Glomerular visceral epithelial cell (primary cell): ENCODE data around the gene COL15A1.

Source experiments
- DNase-seq: peaks from one replicate; pipeline ENCODE4 v3.0.0-alpha.2; 2016; ENCODE audit errors: extremely low spot score

The COL15A1 gene

DNA sequence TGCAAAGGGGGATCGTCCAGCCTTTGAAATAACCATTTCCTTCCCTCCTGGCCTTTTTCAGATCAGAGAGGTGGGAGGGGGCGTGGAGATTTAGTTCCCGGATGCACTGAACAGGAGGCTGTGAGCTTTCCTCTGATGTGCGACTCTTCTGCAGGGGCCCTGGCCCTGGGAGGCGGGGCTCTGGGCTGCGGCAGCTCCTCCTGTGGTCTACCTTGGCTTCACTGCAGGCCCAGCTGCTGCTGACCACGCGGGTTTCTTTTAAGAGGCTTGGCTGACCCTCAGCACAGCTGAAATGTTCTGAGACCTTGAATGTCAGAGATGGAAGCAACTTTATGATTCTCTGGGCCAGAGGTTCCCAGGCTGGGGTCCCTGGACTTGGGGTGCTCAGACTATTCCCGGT is 27.0 kb upstream of the COL15A1 start:
- DNase-seq, result no peak

DNA sequence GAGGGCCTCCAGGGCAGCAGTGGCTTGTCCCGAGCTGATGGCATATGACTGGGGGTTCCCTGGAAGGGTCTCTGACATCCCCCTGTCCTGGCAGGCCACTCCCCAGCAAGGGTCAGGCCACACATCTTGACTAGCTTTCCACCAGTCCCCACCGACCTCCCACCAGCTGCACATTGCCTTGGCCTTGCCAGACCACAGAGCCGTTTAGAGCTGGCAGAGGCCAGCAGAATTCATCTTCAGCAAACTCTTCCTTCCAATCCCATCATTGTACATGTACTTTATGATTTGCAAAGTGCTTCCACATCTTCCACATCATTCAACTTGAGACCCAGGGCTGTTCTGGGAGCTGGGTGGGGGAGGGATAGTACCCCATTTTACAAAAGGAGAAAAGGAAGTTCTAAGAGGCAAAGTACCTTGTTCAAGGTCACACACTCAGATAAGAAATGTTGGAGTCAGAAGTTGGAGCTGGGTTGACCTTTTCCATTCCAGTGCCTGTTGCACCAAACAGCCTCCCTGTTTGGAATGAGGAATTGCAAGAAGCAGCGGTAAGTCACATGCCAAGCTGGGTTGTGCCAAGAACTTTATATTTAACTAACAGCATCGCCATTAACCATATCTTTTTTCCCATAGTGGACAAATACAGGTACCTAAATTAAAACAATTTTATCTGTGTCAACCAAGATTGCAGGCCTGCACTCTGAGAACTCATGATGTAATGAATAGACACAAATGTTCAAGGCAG is 25.8 kb upstream of the COL15A1 start:
- DNase-seq, result no peak

DNA sequence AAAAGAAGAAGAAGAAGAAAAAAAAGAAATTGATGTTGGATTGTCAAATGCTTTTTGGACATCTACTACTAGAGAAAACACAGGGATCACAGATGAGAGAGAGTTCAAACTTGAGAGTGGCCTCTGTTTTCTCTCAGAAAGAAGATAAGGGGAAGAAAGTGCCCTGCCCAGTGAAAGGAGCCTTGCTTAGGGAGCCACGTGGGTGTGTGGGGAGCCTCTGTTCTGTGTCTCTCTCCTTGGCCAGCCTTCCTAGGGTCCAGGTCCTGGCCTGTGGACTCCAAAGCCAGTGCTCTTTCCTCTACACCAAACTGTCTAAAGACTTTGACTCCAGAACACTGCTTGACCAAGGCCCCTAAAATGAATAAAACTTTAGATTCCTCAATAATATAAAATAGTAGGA is 22.0 kb upstream of the COL15A1 start:
- no peak for DNase-seq

DNA sequence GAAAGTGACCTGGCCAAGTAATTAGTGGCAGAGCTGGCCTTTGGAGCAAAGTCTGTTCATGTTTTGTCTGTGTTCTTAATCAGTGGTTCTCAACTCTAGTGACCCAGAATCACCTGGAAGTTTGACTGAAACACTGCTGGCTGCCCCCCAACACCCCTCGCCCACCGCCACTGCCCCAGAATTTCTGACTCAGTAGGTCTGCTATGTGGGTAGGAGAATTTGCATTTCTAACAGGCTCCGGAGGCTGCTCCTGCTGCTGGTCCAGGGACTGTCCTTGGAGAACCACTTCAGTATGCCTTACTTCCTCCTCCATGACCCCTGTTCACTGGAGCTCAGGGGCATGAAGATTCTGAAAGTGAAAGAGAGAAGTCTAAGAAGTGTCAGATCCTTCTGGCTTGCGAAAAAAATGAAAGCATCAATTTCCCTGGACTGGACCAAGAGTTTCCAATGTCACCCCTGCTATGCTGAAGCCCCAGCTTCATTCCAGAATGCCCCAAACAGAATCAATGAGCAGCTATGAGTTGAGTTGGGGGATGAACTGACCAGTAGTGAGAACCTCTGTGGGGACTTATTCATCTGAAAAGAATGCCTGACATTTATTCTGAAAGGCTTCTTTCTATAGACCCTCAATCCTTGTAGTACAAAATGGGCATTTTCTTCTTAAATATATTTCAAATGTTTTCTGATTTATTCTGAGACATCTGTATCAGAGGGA is 20.8 kb upstream of the COL15A1 start:
- DNase-seq, result no peak

DNA sequence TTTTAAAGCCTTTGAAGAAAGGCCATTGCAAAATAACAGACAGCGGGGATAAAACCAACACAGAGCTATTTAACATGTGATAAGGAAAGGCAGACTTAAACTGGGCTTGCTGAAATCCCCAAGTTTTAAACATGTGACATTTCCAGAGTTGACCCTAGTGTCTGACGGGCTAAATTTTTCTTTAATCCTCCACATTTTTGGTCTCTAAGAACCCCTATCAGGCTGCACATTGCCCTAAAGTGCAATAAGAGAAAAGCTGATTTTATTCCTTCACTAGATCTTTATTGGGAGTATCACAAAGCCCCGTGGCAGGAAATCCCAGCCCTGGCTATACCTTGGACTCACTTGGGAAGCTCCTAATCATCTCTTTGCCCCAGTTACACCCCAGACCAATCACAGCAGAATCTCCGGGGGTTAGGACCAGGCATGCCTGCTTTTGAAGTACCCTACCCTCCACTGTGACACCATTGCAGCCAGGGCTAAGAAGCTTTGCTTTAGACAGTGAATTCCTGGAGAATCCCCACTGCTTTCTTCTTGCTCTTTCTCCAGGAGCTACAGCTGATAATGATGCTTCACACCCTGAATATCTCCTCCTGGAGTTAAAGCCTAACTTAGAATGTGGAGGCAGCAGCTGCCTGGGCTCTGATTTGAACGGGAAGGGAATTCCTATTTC is 20.1 kb upstream of the COL15A1 start:
- no peak for DNase-seq

DNA sequence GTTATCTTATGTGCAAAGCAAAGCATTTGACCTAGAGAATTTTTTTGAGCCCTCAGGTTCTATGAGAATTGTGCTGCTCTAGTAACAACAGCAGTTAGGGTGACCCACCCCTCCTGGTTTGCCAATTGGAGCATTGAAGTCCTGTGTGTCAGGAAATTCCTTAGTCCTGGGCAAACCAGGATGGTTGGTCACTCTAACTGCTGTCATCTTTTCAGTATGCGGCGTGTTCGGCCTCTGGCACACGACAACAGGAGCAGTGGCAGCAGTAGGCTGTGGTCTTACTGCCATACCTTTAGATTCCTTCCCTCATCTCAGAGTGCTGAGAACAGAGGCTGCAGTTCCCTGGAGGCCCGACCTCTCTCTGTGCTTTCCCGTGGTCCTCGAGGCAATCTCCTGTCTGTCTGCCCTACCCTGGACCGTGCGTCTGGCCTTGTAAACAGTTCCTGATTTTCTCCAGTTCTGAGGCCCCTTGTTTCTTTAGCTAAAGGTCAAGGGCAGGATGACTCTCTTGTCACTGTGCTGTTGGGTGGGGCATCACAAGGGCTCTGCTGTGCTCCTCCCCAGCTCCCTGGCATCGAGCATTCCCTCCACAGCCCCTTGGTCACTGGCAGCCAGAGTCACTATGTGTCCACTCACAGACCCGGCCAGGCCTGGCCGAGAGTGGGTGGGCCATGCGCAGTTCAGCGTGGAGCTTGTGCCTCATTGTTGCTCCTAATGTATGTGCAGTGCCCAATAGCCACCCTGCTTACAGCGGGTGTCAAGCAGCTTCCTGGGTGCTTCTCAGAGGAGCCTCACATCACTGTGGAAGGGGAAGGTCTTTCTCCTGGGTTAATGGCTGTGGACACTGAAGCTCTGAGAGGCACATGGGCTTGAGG is 18.5 kb upstream of the COL15A1 start:
- DNase-seq, result no peak

DNA sequence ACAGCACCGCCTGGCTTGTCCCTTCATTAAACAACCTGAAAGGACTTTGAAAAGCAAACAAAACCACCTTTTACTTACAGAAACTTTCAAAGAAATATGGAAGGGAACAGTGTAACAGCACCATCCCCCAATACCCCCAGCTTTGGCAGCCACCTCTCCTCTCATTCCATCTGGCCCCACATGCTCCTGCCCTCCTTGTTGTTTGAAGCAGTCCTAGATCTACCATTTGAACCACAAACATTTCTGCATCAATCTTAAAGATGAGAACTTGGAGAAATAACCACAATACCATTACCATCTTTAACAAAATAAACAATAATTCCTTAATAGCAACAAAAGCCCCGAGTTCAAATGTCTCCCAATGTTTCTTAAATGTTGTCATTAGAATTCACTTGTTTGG is 17.8 kb upstream of the COL15A1 start:
- DNase-seq, result no peak

DNA sequence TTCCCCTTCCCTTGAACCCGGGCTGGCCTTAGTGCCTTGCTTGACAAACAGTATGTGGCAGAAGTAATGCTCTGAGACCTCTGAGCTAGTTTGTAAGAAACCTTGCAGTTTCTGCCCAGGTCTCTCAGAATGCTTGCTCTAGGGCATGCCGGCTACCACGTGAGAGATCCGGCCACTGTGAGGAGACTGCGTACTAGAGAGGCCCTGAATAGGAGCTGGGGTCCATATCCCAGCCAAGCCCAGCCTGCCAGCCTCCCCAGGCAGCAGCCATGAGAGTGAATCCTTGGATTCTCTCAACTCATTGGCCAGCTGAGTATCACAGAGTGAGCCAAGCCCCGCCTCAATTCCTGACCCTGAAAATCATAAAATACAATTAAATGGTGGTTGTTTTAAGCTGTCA is 16.0 kb upstream of the COL15A1 start:
- DNase-seq, result no peak

DNA sequence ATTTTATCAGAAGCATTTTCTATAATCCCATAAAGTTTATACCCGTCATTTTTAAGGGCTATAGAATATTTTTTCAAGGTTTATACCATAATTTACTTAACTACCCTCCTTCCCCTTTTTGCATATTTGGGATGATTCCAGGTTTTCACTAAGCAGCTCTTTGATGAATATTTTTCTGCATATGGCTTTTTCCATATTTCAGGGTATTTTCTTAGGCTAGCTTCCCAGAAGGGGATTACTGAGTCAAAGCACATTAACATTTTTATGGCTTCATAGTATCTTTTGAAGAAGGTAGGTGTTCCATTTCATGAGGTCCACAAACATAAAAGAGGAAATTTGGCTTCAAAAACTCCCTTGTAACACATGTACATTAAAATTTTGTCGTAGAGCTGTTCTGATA is 14.6 kb upstream of the COL15A1 start:
- no peak for DNase-seq

DNA sequence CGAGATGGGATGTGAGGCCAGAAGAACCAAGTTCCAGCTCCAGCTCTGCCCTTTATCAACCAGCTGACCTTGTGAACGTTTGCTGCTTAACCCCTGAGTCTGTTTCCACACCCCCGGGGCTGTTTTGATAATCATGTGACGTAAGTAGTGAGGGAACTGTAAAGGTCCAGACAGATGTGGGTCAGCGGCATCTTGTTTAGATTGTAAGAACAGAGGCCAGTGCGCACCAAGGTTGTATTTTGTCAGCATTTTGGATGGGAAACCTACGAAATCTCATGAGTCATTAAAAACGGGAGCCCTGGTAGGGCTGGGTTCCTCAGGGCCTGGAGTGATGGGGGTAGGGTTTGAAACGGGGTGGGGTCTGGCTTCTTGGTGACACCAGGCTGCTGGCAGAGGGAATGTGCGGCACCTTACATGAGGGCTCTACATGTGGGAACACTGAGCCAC is 13.8 kb upstream of the COL15A1 start:
- DNase-seq, result no peak

DNA sequence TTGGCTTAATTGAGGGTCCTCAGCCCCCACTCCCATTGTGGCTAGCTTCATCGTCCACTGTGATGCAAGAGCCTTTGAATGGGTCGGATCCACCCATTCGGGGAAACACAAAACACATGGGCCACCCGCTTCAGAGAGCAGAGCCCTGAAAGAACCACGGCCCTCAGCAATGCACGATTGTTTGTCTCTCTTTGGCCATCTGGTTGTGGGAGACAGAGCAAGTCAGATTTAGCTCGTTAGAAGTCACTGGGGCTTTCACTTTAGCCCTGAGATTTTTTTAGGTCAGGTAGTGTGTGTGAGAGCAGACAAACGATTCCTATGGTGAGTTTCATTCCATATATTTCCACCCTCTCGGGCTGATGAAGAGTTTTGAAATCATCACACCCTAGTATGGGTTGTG is 12.9 kb upstream of the COL15A1 start:
- DNase-seq, result no peak

DNA sequence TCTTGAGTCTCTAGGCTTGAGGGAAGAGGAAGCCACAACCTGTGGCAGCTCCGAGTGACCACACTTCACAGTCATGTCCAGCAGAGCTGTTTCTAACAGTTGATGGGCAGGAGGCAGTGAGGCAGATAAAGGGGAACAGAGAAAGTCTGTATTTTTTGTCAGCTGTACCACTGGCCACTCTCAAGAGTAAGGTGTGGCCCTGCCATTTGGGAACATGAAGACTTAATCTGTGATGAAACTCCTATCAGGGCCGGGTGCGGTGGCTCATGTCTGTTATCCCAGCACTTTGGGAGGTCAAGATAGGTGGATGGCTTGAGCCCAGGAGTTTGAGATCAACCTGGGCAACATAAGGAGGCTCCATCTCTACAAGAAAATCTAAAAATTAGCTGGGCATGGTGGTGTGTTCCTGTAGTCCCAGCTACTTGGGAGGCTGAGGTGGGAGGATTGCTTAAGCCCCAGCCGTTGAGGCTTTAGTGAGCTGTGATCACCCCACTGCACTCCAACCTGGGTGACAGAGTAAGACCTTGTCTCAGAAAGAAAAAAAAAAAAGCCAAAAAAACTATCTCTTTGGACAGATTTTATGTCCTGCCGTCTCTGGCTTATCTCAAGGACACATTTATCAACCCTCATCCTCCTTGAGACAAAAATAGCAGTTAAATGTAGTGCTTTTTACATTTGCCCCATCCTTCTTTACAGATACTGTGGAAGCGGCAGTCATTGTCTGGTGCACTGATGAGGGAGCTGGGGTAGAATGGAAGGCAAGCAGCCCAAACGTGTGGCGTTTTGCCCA is 11.9 kb upstream of the COL15A1 start:
- no peak for DNase-seq

DNA sequence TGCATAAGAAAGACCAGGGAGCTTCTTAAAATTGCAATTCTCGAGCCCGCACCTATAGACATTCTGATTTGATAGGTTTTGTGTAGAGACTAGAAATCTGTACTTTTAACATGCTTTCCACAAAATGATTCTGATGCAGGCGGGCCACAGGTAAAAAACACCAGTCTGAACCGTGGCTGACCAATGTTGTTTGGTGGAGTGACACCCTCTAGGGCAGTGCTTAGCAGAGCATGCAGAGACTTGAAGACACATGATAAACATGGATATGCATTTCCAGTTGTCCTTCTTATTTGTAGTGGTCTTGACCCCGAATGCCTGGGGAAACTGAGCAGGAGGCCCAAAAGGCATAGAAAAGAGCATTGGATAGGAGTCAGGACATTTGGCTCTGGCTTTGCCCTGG is 10.5 kb upstream of the COL15A1 start:
- no peak for DNase-seq

DNA sequence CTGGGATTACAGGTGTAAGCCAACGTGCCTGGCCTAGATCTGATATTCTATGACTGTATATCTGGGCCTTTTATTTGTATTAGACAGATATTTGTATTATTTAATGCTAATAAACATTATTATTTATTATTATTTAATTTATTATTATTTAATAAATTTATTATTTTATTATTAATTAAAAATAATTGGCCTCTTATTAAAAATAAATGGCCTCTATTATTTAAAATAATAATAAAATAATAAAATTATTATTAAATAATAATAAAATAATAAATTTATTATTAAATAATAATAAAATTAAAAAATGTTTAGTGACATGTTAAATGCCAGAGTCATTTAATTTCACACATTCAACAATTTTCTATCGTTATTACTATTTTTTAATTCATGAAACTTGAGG is 9.8 kb upstream of the COL15A1 start:
- DNase-seq, result no peak

DNA sequence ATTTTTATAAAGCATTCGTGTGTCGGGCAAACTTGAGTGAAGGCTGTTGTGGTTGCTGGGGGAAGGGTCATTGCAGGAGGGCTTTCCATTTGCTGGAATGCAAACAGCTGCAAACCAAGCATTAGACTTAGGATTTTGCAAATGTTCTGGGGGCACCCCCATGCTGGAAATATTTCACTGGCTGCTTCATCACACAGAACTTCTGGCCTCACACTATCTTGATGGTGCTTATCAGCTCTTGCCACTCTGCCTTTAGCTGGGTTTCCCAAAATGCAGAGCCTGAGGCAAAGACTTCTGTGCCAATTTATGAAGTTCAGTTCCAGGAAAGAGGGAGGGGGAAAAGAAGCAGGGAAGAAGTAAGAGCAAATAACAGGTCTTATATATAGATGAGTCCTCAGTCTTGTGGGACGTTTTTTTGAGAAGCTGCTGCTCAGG is 8.6 kb upstream of the COL15A1 start:
- no peak for DNase-seq

DNA sequence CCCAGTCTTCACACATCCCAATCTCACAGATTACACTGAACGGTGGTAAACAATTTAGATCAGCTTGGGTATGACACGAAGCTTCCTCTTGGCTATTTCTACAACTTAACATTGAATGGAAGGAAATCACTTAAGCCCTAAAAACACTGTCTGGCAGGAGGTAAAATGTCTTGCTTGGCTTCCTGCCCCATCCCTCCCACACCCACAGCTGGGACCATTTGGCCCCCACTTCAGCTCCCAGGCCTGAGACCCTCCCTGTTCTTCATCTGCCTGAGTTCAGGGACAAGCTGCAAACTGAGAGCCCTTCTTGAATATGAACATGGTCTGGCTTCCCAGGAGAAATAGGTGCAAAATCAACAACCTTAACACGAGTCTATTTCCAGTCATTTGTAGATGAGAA is 3.4 kb upstream of the COL15A1 start:
- no peak for DNase-seq

DNA sequence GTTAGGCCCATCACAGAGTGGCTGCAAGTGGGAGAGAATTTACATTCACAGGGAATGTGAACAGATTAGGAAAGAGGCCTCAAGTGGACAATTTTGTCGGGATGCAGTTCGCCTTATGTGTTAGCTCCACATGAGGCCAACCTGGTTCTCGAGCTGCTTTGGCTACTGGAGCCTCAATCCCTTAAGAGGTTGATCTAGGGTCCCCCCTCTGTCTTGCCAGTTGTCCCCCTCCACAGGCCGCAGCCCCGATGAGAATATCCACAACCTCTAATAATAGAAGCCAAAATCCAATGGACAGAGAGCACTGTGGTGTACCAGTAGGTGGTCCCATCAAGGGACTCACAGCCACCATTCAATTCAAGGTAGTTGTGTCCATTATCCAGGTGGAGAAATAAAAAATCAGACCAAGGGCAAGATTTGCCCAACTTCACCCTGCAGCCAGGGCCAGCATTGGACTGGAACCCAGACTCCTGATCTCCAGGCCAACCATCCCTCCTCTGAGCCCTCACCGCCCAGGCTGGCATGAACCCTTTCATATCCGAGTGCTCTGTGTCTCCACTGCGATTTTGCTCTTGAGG is 1.7 kb upstream of the COL15A1 start:
- DNase-seq, result no peak

DNA sequence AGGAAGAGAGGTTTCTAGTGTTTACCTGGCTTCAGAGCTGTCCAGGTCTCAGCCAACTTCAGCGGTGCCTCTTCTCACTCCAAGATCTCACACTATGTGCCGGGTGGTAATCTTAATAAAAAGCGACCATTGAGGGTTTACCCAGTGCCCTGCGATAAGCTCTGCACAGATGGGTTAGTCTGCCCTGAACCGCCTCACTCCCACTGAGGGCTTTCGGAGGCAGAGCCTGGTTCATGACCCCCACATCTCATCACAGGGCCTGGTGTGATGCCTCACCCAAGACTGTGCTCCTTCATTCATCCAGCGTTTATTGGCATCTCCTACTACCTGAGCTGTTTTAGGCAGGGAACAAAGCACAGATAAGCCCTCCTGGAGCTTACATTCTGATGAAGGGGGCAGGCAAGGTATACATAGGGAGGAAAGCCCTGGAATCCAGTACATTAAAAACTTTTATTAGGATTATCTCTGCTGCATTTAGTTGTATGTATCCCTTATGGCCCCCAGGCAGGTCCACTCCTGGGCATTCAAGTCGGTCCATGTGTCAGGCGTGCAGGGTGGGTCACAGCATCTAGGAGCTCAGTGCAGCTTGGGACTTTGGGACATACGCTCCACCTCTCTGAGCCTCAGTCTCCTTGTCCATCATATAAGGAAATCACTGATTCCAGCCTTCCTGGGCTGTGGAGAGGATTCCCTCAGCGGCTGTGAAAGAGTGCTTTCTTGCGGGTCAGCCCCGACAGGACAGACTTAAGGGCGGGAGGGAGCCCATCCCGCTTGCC is 613 bp upstream of the COL15A1 start:
- no peak for DNase-seq

DNA sequence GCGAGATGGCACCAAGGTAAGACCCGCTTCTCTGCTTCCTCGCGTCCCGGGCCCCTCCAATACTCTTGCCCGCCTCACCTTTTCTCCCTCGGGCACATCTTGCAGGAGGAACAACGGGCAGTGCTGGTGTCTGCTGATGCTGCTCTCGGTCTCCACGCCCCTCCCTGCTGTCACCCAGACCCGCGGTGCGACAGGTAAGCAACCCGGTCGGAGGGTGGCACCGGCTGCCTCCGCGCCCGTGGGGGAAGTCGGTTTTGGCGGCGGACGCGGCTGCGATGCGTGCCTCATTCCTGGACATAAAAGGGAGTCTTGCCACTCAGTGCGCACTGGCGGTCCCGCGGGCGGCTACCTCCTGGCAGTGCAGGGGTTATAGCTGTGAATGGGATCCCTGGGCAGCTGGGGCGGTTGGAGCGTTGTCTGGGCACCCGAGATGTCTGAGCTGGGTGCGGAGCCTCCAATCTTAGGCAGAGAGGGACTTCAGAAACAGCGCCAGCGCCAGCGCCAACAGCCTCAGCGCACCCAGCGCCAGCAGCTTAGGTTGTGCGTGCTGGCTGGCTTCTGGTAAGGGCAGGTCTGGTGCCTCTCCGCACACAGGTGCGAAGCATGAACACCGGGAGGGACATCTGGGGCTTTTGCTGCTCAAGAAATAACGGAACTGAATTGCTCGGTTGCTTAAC is 488 bp downstream of the COL15A1 start:
- DNase-seq, result no peak

DNA sequence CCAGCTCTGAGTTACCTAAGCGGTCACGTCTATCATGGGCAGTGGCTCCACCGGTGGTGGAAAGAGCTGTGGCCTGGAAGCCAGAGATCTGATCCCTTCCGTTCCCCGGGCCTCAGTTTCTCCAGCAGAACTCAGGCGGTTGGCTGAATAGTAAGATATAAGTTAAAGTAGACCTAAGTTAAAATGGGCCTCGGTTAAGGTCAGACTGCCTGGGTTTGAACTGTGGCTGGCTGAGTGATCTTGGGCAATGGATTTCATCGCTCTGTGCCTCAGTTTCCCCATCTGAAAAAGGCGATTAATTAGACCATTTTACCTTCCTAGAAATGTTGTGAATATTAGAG is 997 bp downstream of the COL15A1 start:
- no peak for DNase-seq
